C4-2B (cell line): ENCODE measurements around the gene BLTP1.
"Not testable (repeated sequence)": the region's sequence is repeated elsewhere in the genome, so short reads cannot be mapped to it uniquely, and the experiment has no call there.

Experiments
- H3K27ac ChIP-seq: fragments of 450-650 bp; 2 replicates; pipeline ENCODE4 v1.5.1; 2017
- CTCF ChIP-seq: fragments of 450-650 bp; conservative IDR thresholded peaks from 2 replicates; pipeline ENCODE4 v1.5.1; 2017; ENCODE audit warnings: mild to moderate bottlenecking
- ZFX ChIP-seq: fragments of 450-650 bp; IDR thresholded peaks from 2 replicates; pipeline ENCODE4 v1.6.1; 2017

BLTP1 gene

GRCh38 chr4:122151982-122152710 lies at the start of gene BLTP1:
Gene BLTP1 (plus strand): TSS chr4:122152331. CDS start chr4:122170648, 18,317 bp downstream.
- TF ChIP-seq ZFX (peak; percentile 63; the same call in 1 of the 2 replicates), CTCF (no peak)
- H3K27ac ChIP-seq, result peak within 1 kb of the TSS; percentile 88

- TF ChIP-seq ZFX (no peak), CTCF (no peak)
- H3K27ac ChIP-seq, result no peak overlapping the region
Observed at GRCh38 chr4:122104184-122104583, 47.9 kb upstream of the BLTP1 start.

- no peak for TF ChIP-seq ZFX
- TF ChIP-seq CTCF, result no peak
- H3K27ac ChIP-seq, result no peak overlapping the region
Observed at GRCh38 chr4:122107680-122108079, 44.5 kb upstream of the BLTP1 start.

GRCh38 chr4:122110304-122110703 lies 41.8 kb upstream of the BLTP1 start:
- H3K27ac ChIP-seq, result not testable (repeated sequence)

- no peak for TF ChIP-seq ZFX
- TF ChIP-seq CTCF, result no peak
- no peak overlapping the region for H3K27ac ChIP-seq
Observed at GRCh38 chr4:122117743-122118142, 34.4 kb upstream of the BLTP1 start.

GRCh38 chr4:122118243-122118642 lies 33.9 kb upstream of the BLTP1 start:
- no peak overlapping the region for H3K27ac ChIP-seq
- TF ChIP-seq CTCF (no peak), ZFX (no peak)

GRCh38 chr4:122119739-122120138 lies 32.4 kb upstream of the BLTP1 start:
- H3K27ac ChIP-seq, result no peak overlapping the region
- no peak for TF ChIP-seq ZFX
- TF ChIP-seq CTCF, result no peak

GRCh38 chr4:122121593-122121992 lies 30.5 kb upstream of the BLTP1 start:
- TF ChIP-seq ZFX (no peak), CTCF (no peak)
- H3K27ac ChIP-seq, result no peak overlapping the region
